ENCODE measurements around the gene CCDC87.
"Not testable (repeated sequence)": the region's sequence is repeated elsewhere in the genome, so short reads cannot be mapped to it uniquely, and the experiment has no call there.

CCDC87 gene

DNA sequence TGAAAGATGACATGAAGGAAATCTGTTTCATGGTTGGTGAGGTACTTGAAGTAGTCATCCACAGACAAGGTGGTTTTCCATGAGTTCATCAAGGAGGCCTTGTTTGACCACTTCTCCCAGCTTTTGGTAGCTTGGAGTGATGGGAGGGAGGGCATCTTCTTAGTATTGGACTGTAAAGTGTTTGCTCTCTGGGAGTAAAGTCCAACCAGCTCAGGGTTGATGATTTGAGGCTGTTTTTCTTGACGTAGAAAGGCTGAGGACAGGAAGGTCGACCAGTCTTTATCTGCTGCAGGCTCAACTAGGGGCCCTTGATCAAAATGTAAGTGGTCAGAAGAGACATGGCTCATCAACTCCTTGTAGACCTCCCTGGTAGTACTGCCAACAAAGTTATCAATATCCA is 1.7 kb downstream of the CCDC87 start:
- Histone ChIP-seq H3K36me3 (no peaks in the 10 kb centered on the region), H3K4me1 (peaks cover 36 to 57% (median 52%) of the 10 kb centered on the region in 10 experiments), H3K4me3 (no peak overlapping the region), H4K20me1 (peaks cover 0 to 16% (median 6%) of the 10 kb centered on the region in 11 experiments; a peak in 6 of 22 replicates), H3K9ac (no peak overlapping the region), H3K9me3 (replicated peaks in 1 of 11) (peaks cover 0 to 31% (median 17%) of the 10 kb centered on the region in 11 experiments; a peak in 18 of 22 replicates), H3K4me2 (peak overlapping the region in 8 of 11 experiments; percentile 90 to 98 (median 94); a peak in 12 of 22 replicates), H3K27me3 (no peaks in the 10 kb centered on the region), H3K27ac (no peak overlapping the region)
- TF ChIP-seq Cebpa-rat (IDR thresholded peaks at IDR 0.05): no peak

DNA sequence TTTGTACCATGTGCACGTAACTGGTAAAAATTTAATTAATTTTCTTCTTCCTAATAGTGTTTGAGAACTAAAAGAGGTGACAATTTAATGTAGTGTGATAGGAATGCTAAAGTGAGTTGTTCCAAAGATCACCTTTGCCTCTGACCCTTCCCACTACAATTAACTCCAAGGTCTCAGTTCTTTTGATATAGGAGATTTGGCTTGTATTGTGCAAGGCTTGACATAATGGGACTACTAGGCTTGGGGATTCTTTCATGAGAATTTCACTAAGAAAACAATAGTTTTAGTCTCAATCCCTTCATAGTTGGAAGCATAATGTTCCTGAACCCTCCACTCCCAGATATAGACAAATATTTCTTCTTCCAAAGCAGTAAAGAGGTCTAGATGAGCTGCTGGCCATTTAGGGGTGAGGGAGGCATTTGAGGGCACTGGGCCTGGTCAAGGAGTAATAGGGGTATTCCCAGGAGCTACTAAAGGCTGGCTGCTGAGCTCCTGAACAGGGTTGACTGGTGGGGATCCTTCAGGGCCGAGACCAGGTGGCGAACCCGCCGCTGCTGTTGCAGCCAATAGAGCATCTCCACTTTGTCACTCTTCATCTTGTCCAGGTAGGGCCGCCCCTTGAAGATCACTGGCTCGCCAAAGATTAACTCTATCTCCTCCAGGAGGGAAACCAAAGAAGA is 2.7 kb downstream of the CCDC87 start:
- Histone ChIP-seq H4K20me1 (peaks cover 0 to 8% (median 0%) of the 10 kb centered on the region in 11 experiments; a peak in 2 of 22 replicates), H3K4me1 (peaks cover 26 to 46% (median 41%) of the 10 kb centered on the region in 10 experiments), H3K4me3 (no peak overlapping the region), H3K4me2 (peak overlapping the region in 2 of 11 experiments; percentile 93 to 98; a peak in 5 of 22 replicates), H3K27ac (no peak overlapping the region), H3K27me3 (no peaks in the 10 kb centered on the region), H3K36me3 (no peaks in the 10 kb centered on the region), H3K9me3 (replicated peaks in 1 of 11) (peaks cover 0 to 32% (median 17%) of the 10 kb centered on the region in 11 experiments; a peak in 18 of 22 replicates), H3K9ac (no peak overlapping the region)
- TF ChIP-seq Cebpa-rat (IDR thresholded peaks at IDR 0.05): no peak

DNA sequence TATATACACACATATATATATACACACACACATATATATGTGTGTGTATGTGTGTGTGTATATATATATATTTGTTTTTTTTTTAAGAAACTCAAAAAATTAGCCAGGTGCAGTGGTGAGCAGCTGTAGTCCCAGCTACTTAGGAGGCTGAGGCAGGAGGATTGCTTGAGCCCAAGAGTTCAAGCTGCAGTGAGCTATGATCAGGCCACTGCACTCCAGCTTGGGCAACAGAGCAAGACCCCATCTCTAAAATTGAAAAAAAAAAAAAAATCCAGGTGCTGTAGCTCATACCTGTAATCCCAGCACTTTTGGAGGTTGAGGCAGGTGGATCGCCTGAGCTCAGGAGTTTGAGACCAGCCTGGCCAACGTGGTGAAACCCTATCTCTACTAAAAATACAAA is 3.5 kb downstream of the CCDC87 start:
- Histone ChIP-seq H3K4me1 (peaks cover 18 to 38% (median 33%) of the 10 kb centered on the region in 10 experiments), H3K9me3 (replicated peaks in 1 of 11) (peaks cover 0 to 32% (median 17%) of the 10 kb centered on the region in 11 experiments; a peak in 18 of 22 replicates)
- not testable (repeated sequence) for H3K4me2 ChIP-seq, H3K4me3 ChIP-seq, H3K36me3 ChIP-seq, H3K27ac ChIP-seq, H3K27me3 ChIP-seq, H4K20me1 ChIP-seq, H3K9ac ChIP-seq

DNA sequence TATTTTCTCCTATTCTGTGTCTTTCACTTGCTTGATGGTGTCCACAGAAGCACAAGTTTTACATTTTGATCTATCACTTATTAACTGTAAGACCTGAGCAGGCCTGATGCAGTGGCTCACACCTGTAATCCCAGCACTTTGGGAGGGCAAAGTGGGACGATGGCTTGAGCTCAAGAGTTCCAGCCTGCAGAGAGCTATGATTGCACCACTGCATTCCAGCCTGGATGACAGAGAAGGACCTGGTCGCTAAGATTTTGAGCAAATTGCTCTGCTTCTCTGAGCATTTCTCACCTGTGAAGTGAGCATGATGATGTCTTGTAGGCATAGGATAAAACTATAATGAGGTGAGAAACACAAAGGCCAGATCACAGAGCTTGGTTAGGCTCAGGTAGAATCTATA is 6.7 kb downstream of the CCDC87 start:
- Histone ChIP-seq H3K9me3 (replicated peaks in 1 of 11) (peaks cover 24 to 52% (median 35%) of the 10 kb centered on the region in 11 experiments), H3K36me3 (no peaks in the 10 kb centered on the region), H3K4me2 (no peak overlapping the region), H3K4me3 (no peak overlapping the region), H4K20me1 (no peaks in the 10 kb centered on the region), H3K27ac (no peak overlapping the region), H3K27me3 (no peaks in the 10 kb centered on the region), H3K9ac (no peak overlapping the region), H3K4me1 (peaks cover 0 to 9% (median 5%) of the 10 kb centered on the region in 10 experiments; a peak in 12 of 20 replicates)
- TF ChIP-seq Cebpa-rat (IDR thresholded peaks at IDR 0.05): no peak

DNA sequence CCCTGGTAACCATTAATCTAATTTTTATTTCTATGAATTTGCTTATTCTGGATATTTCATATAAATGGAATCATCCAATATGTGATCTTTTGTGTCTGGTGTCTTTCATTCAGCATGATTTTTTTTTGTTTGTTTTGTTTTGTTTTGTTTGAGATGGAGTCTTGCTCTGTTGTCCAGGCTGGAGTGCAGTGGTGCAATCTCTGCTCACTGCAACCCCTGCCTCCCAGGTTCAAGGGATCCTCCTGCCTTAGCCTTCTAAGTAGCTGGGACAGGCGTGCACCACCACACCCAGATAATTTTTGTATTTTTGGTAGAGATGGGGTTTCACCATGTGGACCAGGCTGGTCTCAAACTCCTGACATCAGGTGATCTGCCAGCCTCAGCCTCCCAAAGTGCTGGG is 7.4 kb downstream of the CCDC87 start:
- H3K4me2 ChIP-seq, H3K9ac ChIP-seq, H4K20me1 ChIP-seq, H3K4me1 ChIP-seq, H3K36me3 ChIP-seq, H3K4me3 ChIP-seq, H3K27me3 ChIP-seq, H3K27ac ChIP-seq: not testable (repeated sequence)
- peaks cover 22 to 45% (median 33%) of the 10 kb centered on the region in 11 experiments for H3K9me3 ChIP-seq (replicated peaks in 1 of 11)

DNA sequence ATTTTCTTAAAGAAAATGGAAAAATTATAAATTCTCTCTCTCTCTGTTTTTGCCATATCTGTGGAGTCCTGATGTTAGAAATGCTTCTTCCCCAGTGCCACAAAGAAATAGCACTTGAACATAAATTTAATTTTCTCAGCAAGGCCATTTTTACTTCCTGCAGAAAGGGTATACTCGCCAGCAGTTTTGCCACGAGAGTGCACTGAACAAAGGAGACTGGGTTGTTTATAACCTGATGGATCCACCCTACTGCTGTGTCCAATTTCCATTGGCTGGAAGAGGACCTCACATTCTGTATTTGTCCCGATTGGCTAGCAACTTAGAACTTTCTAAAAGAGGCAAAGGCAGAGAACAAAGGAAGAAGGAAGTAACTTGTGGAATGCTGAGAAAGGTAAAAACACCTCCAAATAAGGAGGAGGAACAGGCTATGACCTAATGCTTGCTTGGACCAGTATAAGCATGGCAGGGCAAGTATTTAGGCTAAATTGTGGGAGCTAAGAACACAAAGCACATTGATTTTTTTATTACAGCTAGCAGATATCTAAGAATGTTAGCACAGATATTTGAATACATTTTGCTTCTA is 10.2 kb downstream of the CCDC87 start:
- not testable (repeated sequence) for H3K36me3 ChIP-seq, H3K27me3 ChIP-seq, H4K20me1 ChIP-seq, H3K9ac ChIP-seq, H3K4me2 ChIP-seq, H3K4me3 ChIP-seq, H3K4me1 ChIP-seq, H3K27ac ChIP-seq
- H3K9me3 ChIP-seq (replicated peaks in 1 of 11): peaks cover 18 to 28% (median 24%) of the 10 kb centered on the region in 11 experiments

DNA sequence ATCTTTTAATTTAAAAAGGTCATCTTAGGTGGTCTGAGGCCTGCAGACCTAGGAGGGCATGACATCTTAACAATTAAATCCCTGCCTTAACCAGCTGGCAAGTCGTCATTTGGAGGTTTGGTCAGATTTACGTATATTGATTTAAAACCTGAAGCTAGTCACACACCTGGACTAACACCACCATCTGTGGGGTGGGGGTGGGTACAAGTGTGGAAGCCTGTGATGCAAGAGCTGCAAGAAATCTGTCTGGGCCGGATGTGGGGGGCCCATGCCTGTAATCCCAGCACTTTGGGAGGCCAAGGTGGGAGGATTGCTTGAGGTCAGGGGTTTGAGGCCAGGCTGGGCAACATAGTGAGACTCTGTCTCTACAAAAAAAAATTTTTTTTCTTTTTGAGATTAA is 11.6 kb downstream of the CCDC87 start:
- Histone ChIP-seq H3K9me3 (replicated peaks in 1 of 11) (peaks cover 18 to 24% (median 22%) of the 10 kb centered on the region in 11 experiments), H3K4me2 (no peak overlapping the region), H3K27me3 (no peaks in the 10 kb centered on the region), H3K27ac (no peak overlapping the region), H4K20me1 (no peaks in the 10 kb centered on the region), H3K9ac (no peak overlapping the region), H3K36me3 (no peaks in the 10 kb centered on the region), H3K4me1 (no peaks in the 10 kb centered on the region; a peak in 1 of 20 replicates), H3K4me3 (no peak overlapping the region)
- no peak for TF ChIP-seq Cebpa-rat (IDR thresholded peaks at IDR 0.05)

DNA sequence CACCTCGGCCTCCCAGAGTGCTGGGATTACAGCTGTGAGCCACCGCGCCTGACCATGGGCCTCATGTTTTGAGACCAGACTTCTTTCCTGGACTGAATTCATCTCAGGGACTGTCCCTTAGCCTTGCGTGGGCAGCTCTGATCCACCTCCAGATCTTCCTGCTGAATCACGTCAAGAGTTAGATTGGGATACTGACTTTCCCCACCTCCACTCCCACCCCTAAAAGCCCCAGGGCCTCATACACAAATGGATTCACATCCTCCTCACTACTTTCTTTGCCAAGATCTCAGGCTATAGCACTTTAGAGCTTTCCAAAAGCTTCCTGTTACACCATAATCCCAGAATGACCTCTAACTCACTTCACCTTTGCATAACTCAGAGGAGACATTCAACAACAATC is 12.1 kb downstream of the CCDC87 start:
- Histone ChIP-seq H3K27ac (no peak overlapping the region), H3K36me3 (no peaks in the 10 kb centered on the region), H4K20me1 (no peaks in the 10 kb centered on the region), H3K4me3 (no peak overlapping the region), H3K4me2 (no peak overlapping the region), H3K9ac (no peak overlapping the region), H3K9me3 (replicated peaks in 1 of 11) (peaks cover 18 to 24% (median 21%) of the 10 kb centered on the region in 11 experiments), H3K27me3 (no peaks in the 10 kb centered on the region), H3K4me1 (no peaks in the 10 kb centered on the region; a peak in 1 of 20 replicates)
- no peak for TF ChIP-seq Cebpa-rat (IDR thresholded peaks at IDR 0.05)

DNA sequence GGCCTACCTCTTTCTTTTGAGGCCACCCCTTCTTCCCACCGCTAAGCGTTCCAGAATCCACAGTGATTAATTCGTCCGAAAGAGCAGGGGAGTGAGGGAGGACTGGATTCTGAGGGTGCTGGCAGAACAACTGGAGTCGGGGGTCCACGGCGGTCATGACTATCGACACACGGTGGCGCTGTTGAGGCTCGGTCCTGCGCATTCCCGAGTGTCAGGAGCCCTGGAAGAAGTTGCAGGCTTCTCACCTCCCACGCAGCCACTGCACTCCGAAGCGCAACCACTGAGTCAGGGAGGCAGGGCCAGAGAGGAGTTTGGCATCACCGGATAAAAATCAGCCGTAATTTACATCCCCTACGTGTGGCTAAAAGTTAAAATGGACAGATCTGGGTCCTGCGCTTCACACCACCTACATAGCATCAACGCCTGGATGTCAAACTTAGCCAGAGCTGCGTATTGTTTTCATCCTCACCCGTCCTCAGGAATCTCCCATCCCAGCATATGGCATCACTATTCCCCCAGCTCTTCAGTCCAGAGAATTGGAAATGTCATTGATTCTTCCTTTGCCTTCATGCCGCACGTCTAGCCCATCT is 13.8 kb downstream of the CCDC87 start:
- H3K4me3 ChIP-seq: no peak overlapping the region
- H3K4me2 ChIP-seq: no peak overlapping the region
- H3K9ac ChIP-seq: no peak overlapping the region

More for the DNA sequence above, 13.8 kb downstream of the CCDC87 start:
- no peak for TF ChIP-seq Cebpa-rat (IDR thresholded peaks at IDR 0.05)
- Histone ChIP-seq H3K4me1 (no peaks in the 10 kb centered on the region; a peak in 1 of 20 replicates), H3K27ac (no peak overlapping the region), H3K36me3 (no peaks in the 10 kb centered on the region), H4K20me1 (no peaks in the 10 kb centered on the region), H3K9me3 (replicated peaks in 1 of 11) (peaks cover 18 to 29% (median 23%) of the 10 kb centered on the region in 11 experiments), H3K27me3 (no peaks in the 10 kb centered on the region)
